Endothelial cell of umbilical vein (primary cell): Measurements from ENCODE around the gene TSPAN5. TPM values are rescaled to one million over a fixed set of nuclear protein-coding genes. Genes with fewer than 3 reads are reported as not detected.

Experiments used
- BruUV-seq: library from RNA; stranded (reverse); fragments of 400-500 nt; replicated peaks from 2 replicates; lab custom pipeline; 2021; lab: Mats Ljungman, UMichigan
- CTCF ChIA-PET: fragments of 300-600, 350-600 bp; sonication (Branson Sonifier 250); formaldehyde crosslinking; loops from one replicate; lab custom pipeline; 2021; ENCODE audit warnings: antibody characterized with exemption, inconsistent platforms; lab: Charles Lee
- POLR2A ChIA-PET: fragments of 300-600, 350-600 bp; sonication (Branson Sonifier 250); formaldehyde crosslinking; loops from one replicate; lab custom pipeline; 2021; ENCODE audit warnings: antibody characterized with exemption, inconsistent platforms; lab: Charles Lee
- DNase-seq: peaks from one replicate; pipeline ENCODE4 v3.0.0-alpha.2; 2011; ENCODE audit warnings: low read depth, low spot score
- FAIRE-seq: peaks from 2 replicates; lab custom pipeline; 2011; peaks lifted over from hg19 to GRCh38; lab: Jason Lieb, UNC
- H2AFZ ChIP-seq: 2 replicates; pipeline ENCODE4 v1.6.0; 2012; ENCODE audit warnings: low read depth, low read length, control low read depth, inconsistent platforms
- H3K27ac ChIP-seq: 2 replicates; pipeline ENCODE4 v1.5.1; 2011; ENCODE audit warnings: low read depth, mild to moderate bottlenecking, control low read depth, low read length, moderate library complexity; ENCODE audit not compliant: insufficient read depth
- H3K27me3 ChIP-seq, 2 experiments: 2 replicates each; pipeline versions ENCODE4 v1.6.0 to v1.6.1; 2011; ENCODE audit warnings: low read length in 2 of 2, mixed read lengths in 1 of 2; ENCODE audit not compliant: control insufficient read depth in 2 of 2, insufficient read depth in 2 of 2
- H3K36me3 ChIP-seq, 2 experiments: 2 replicates in 1 of 2; 3 replicates in 1 of 2; pipeline ENCODE4 v1.5.1; 2011; ENCODE audit warnings: low read length in 2 of 2, mild to moderate bottlenecking in 1 of 2, moderate library complexity in 1 of 2; ENCODE audit not compliant: control insufficient read depth in 2 of 2, insufficient read depth in 2 of 2; ENCODE audit errors: extremely low read depth in 1 of 2
- H3K4me1 ChIP-seq: 3 replicates; pipeline ENCODE4 v1.5.1; 2011; ENCODE audit warnings: mild to moderate bottlenecking, low read length; ENCODE audit not compliant: control insufficient read depth, insufficient read depth; ENCODE audit errors: extremely low read depth
- H3K4me2 ChIP-seq: 2 replicates; pipeline ENCODE4 v1.6.1; 2011; ENCODE audit warnings: low read length, control low read depth, mixed read lengths; ENCODE audit not compliant: insufficient read depth
- H3K4me3 ChIP-seq, 3 experiments: fragments of 200-600 bp in 1 of 3; sonication (generic), shearing (Covaris generic) in 1 of 3; replicated peaks in 1 of 3; 2 replicates each; pipeline ENCODE4 v1.5.1; 2011 to 2016; ENCODE audit warnings: control low read depth in 3 of 3, low read length in 3 of 3, mild to moderate bottlenecking in 2 of 3, inconsistent platforms in 1 of 3, low read depth in 1 of 3, moderate library complexity in 1 of 3; ENCODE audit not compliant: insufficient read depth in 1 of 3
- H3K79me2 ChIP-seq: 2 replicates; pipeline ENCODE4 v1.6.0; 2012; ENCODE audit warnings: low read length, inconsistent platforms; ENCODE audit not compliant: control insufficient read depth, insufficient read depth
- H3K9ac ChIP-seq: replicated peaks from 2 replicates; pipeline ENCODE3; 2011; ENCODE audit warnings: low read length, control low read depth; ENCODE audit not compliant: insufficient read depth; ENCODE audit errors: extremely low read depth
- H3K9me1 ChIP-seq: replicated peaks from 3 replicates; pipeline ENCODE4 v1.6.0; 2011; ENCODE audit warnings: mild to moderate bottlenecking, low read length; ENCODE audit not compliant: control insufficient read depth, insufficient read depth; ENCODE audit errors: extremely low read depth
- H3K9me3 ChIP-seq: replicated peaks from 2 replicates; pipeline ENCODE4 v1.5.1; 2012; ENCODE audit warnings: low read length, inconsistent platforms; ENCODE audit not compliant: control insufficient read depth, insufficient read depth
- H4K20me1 ChIP-seq: replicated peaks from 2 replicates; pipeline ENCODE3; 2011; ENCODE audit warnings: mild to moderate bottlenecking, low read length; ENCODE audit not compliant: control insufficient read depth, insufficient read depth; ENCODE audit errors: extremely low read depth
- EZH2 ChIP-seq: IDR thresholded peaks from 2 replicates; pipeline ENCODE4 v1.6.1; 2012; ENCODE audit warnings: borderline replicate concordance, low read depth, mild to moderate bottlenecking, moderate library complexity, low read length, inconsistent platforms; ENCODE audit not compliant: severe bottlenecking
- FOS ChIP-seq: IDR thresholded peaks from 2 replicates; pipeline ENCODE4 v1.6.1; 2011; ENCODE audit warnings: mild to moderate bottlenecking, low read length, moderate library complexity, borderline replicate concordance; ENCODE audit not compliant: insufficient read depth
- GATA2 ChIP-seq: IDR thresholded peaks from 2 replicates; pipeline ENCODE4 v1.7.0; 2011; ENCODE audit warnings: low read depth, mild to moderate bottlenecking, moderate library complexity, mixed read lengths, low read length; ENCODE audit not compliant: insufficient read length, insufficient read depth
- MAX ChIP-seq: IDR thresholded peaks from 2 replicates; pipeline ENCODE4 v1.6.1; 2011; ENCODE audit not compliant: insufficient read depth, insufficient read length
- MYC ChIP-seq: IDR thresholded peaks from one replicate; pipeline ENCODE4 v1.6.1; 2011; ENCODE audit warnings: mild to moderate bottlenecking, low read depth, low read length
- POLR2A ChIP-seq: IDR thresholded peaks from 2 replicates; pipeline ENCODE4 v1.6.1; 2012; ENCODE audit warnings: low read depth, mild to moderate bottlenecking, control low read depth, low read length
- POLR2AphosphoS5 ChIP-seq: IDR thresholded peaks from 2 replicates; pipeline ENCODE4 v1.6.1; 2012; ENCODE audit warnings: low read depth, mild to moderate bottlenecking, control low read depth, low read length, moderate library complexity; ENCODE audit not compliant: insufficient read depth
- dilution Hi-C: fragments of 300-500 bp; cut with MboI; formaldehyde crosslinking; loops from one replicate; pipeline ENCODE4 v1.15.0; 2019; ENCODE audit warnings: low sequenced_read_pairs; ENCODE audit not compliant: extremely low pct_ligation_motif_present
- intact Hi-C: fragments of 100-400 bp; cut with micrococcal nuclease; formaldehyde crosslinking; loops from one replicate; pipeline ENCODE4 v1.10.0; 2022
- polyA plus RNA-seq, 4 experiments: library from polyadenylated mRNA; depleted of rRNA in 3 of 4; stranded (reverse) in 3 of 4; unstranded in 1 of 4; fragments of >200 nt; gene quantifications; 2 replicates each; pipeline versions ENCODE4 v1.2.1 to v1.2.3, GENCODE V29; 2011 to 2012; ENCODE audit warnings: missing spikeins in 1 of 4
- total RNA-seq: library from RNA; stranded (reverse); gene quantifications from 2 replicates; pipeline ENCODE4 v1.2.3, GENCODE V29; 2021

The TSPAN5 gene
- total and polyA plus RNA-seq, 2 donors (not counting 3 experiments of a cell fraction or from before 2014, with no cell fraction given): 45.1 to 50.2 TPM

GRCh38 chr4:98614094-98614493 lies 44.3 kb downstream of the TSPAN5 start:
- no peak for DNase-seq
- dilution Hi-C loops: no loop called here
- POLR2A ChIA-PET: no interaction called here
- Histone ChIP-seq H3K4me2 (no peak overlapping the region), H3K9me3 (no peaks in the 10 kb centered on the region), H3K4me3 (no peak overlapping the region), H3K27ac (no peak overlapping the region), H3K9ac (no peak overlapping the region), H3K27me3 (no peaks in the 10 kb centered on the region), H3K36me3 (no peaks in the 10 kb centered on the region), H3K9me1 (no peaks in the 10 kb centered on the region), H3K4me1 (peaks cover 8% of the 10 kb centered on the region), H3K79me2 (peaks cover 83% of the 10 kb centered on the region), H4K20me1 (no peaks in the 10 kb centered on the region), H2AFZ (no peak overlapping the region)
- no peak for FAIRE-seq
- CTCF ChIA-PET: no interaction called here
- intact Hi-C loops: no loop called here
- TF ChIP-seq POLR2A (no peak), GATA2 (no peak), MYC (no peak), EZH2 (no peak)
- BruUV-seq: no TSS peak

GRCh38 chr4:98613453-98614075 lies 44.8 kb downstream of the TSPAN5 start:
- Histone ChIP-seq H4K20me1 (no peaks in the 10 kb centered on the region), H3K4me1 (peaks cover 8% of the 10 kb centered on the region), H3K27ac (no peak overlapping the region), H3K9ac (no peak overlapping the region), H3K4me3 (no peak overlapping the region), H3K9me1 (no peaks in the 10 kb centered on the region), H3K79me2 (peaks cover 86% of the 10 kb centered on the region), H2AFZ (no peak overlapping the region), H3K36me3 (no peaks in the 10 kb centered on the region), H3K4me2 (no peak overlapping the region), H3K9me3 (no peaks in the 10 kb centered on the region), H3K27me3 (no peaks in the 10 kb centered on the region)
- no TSS peak for BruUV-seq
- FAIRE-seq: no peak
- no peak for DNase-seq
- POLR2A ChIA-PET: no interaction called here
- intact Hi-C loops: no loop called here
- dilution Hi-C loops: no loop called here
- TF ChIP-seq FOS (no peak), POLR2AphosphoS5 (no peak), EZH2 (no peak), MYC (no peak), MAX (no peak)
- CTCF ChIA-PET: no interaction called here
